Skeletal muscle satellite cell (primary cell): ENCODE data around the gene OXA1L.
"Not testable (repeated sequence)": the region's sequence is repeated elsewhere in the genome, so short reads cannot be mapped to it uniquely, and the experiment has no call there.

Experiments used
- H3K27me3 ChIP-seq: 2 replicates; pipeline ENCODE4 v1.7.0; 2013; ENCODE audit warnings: low read length; ENCODE audit not compliant: control insufficient read depth, insufficient read depth
- H3K36me3 ChIP-seq: 2 replicates; pipeline ENCODE4 v1.7.0; 2013; ENCODE audit warnings: mild to moderate bottlenecking, control low read depth, low read length; ENCODE audit not compliant: insufficient read depth
- H3K4me1 ChIP-seq: 2 replicates; pipeline ENCODE4 v1.7.0; 2013; ENCODE audit warnings: low read length; ENCODE audit not compliant: control insufficient read depth, insufficient read depth
- H3K4me2 ChIP-seq: 2 replicates; pipeline ENCODE4 v1.7.0; 2013; ENCODE audit warnings: mild to moderate bottlenecking, low read length
- H3K4me3 ChIP-seq: 2 replicates; pipeline ENCODE4 v1.7.0; 2013; ENCODE audit warnings: low read length
- H3K9ac ChIP-seq: 2 replicates; pipeline ENCODE4 v1.7.0; 2013; ENCODE audit warnings: mild to moderate bottlenecking, low read depth, low read length, moderate library complexity
- H3K9me3 ChIP-seq: replicated peaks from 2 replicates; pipeline ENCODE4 v1.7.0; 2013; ENCODE audit warnings: mild to moderate bottlenecking, control low read depth, low read length

Gene OXA1L

DNA sequence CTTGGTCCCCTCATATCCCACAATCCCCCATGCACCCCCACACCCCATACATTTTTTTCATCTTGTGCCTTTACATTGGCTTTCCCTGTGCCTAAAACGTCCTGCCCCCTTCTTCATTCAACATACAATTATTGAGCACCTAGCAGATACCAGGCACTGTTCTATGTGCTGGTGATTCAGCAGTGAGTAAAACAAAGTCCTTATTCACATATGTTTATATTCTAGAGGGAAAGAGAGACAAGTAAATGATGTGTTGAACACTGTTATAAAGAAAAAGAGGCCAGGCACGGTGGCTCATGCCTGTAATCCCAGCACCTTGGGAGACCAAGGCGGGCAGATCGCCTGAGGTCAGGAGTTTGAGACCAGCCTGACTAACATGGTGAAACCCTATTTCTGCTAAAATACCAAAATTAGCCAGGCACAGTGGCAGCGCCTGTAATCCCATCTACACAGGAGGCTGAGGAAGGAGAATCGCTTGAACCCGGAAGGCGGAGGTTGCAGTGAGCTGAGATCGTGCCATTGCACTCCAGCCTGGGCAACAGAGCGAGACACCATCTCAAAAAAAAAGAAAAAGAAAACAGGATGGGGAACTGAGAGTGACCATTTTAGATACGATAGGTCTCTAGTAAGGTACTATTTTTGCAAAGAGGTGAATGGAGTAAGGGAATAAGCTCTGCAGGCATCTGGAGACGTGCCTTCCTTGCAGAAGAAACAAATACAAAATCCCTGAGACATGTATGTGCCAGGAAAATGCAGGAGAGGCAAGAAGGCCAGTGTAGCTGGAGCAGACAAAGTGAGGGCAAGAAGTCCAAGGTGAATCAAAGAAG is 36.6 kb downstream of the OXA1L start:
- Histone ChIP-seq H3K9me3 (no peaks in the 10 kb centered on the region), H3K4me2 (no peak overlapping the region), H3K27me3 (peaks cover 19% of the 10 kb centered on the region), H3K36me3 (no peaks in the 10 kb centered on the region), H3K9ac (no peak overlapping the region), H3K4me3 (no peak overlapping the region), H3K4me1 (no peaks in the 10 kb centered on the region)

- H3K9ac ChIP-seq: no peak overlapping the region
- no peaks in the 10 kb centered on the region for H3K9me3 ChIP-seq
- H3K4me3 ChIP-seq: no peak overlapping the region
- no peaks in the 10 kb centered on the region for H3K36me3 ChIP-seq
- H3K4me1 ChIP-seq: no peaks in the 10 kb centered on the region
- H3K4me2 ChIP-seq: no peak overlapping the region
- H3K27me3 ChIP-seq: peaks cover 13% of the 10 kb centered on the region
These were observed 37.1 kb downstream of the OXA1L start for GRCh38 chr14:22803687-22803974.

- not testable (repeated sequence) for H3K36me3 ChIP-seq, H3K4me1 ChIP-seq
These were observed 38.7 kb downstream of the OXA1L start for GRCh38 chr14:22805235-22805634.

DNA sequence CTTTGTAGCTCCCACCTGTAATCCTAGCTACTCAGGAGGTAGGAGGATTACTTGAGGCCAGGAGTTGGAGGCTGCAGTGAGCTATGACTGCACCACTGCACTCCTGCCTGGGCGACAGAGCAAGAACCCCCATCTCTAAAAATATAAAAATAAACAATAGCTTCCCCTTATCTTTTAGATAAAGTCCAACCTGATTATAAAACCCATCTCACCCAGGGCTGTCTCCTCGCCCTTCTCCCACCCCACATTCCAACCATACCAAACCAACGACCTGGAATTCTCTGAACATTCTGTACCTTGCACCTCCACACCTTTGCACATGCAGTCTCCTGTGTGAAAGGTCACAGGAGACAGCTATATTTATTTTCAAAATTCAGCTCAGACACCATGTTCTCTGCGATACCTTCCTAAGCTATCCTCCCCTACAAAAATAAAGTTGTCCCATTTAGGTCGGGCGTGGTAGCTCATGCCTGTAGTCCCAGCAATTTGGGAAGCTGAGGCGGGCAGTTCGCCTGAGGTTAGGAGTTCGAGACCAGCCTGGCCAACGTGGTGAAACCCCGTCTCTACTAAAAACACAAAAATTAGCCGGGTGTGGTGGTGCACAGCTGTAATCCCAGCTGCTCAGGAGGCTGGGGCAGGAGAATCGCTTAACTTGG is 41.1 kb downstream of the OXA1L start:
- H3K4me2 ChIP-seq: no peak overlapping the region
- H3K4me3 ChIP-seq: no peak overlapping the region

More at GRCh38 chr14:22805235-22805634, 38.7 kb downstream of the OXA1L start:
- not testable (repeated sequence) for H3K4me2 ChIP-seq, H3K9ac ChIP-seq, H3K27me3 ChIP-seq, H3K9me3 ChIP-seq, H3K4me3 ChIP-seq

DNA sequence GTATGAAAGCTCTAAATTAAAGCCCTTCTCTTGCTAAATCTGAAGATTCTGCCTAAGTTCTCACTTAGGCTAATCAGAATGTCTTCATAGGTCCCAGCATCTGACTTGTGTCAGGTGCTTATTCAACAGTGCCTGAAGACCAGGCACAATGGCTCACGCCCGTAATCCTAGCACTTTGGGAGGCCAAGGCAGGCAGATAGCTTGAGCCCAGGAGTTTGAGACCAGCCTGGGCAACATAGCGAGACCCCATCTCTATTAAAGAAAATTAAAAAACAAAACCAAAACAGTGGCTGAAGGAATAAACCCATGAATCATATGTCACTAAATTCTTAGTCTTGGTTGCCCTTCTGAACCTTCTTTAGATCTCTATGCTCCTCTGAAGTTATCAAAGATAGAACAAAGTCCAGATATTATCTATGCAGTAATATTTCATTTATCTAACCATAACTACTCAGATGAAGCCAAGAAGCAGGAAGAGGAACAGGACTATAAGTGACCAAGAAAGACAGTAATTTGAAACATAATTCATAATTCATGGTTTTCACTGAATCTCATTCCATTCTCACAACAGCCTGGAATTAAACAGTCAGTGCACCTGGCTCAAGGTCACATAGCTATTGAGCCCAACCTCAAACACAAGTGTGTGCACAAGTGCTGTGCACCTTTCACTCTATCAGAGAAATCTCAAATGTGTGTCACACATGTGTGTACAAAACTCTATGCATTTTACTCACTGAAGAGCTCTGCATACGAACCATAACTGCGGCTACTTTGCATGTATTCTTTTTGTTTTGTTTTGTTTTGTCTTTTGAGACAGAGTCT is 42.1 kb downstream of the OXA1L start:
- H3K4me2 ChIP-seq: no peak overlapping the region
- no peak overlapping the region for H3K4me3 ChIP-seq
- no peaks in the 10 kb centered on the region for H3K9me3 ChIP-seq
- H3K4me1 ChIP-seq: no peaks in the 10 kb centered on the region
- no peaks in the 10 kb centered on the region for H3K36me3 ChIP-seq
- no peak overlapping the region for H3K9ac ChIP-seq
- H3K27me3 ChIP-seq: peaks cover 1% of the 10 kb centered on the region

More for the DNA sequence above, 41.1 kb downstream of the OXA1L start:
- Histone ChIP-seq H3K9me3 (no peaks in the 10 kb centered on the region), H3K4me1 (no peaks in the 10 kb centered on the region), H3K27me3 (peaks cover 4% of the 10 kb centered on the region), H3K36me3 (no peaks in the 10 kb centered on the region), H3K9ac (no peak overlapping the region)

GRCh38 chr14:22811722-22812121 is 45.2 kb downstream of the OXA1L start:
- no peak overlapping the region for H3K4me2 ChIP-seq
- H3K27me3 ChIP-seq: no peaks in the 10 kb centered on the region
- peaks cover 8% of the 10 kb centered on the region for H3K4me1 ChIP-seq
- H3K9me3 ChIP-seq: no peaks in the 10 kb centered on the region
- no peak overlapping the region for H3K9ac ChIP-seq
- H3K4me3 ChIP-seq: no peak overlapping the region
- no peaks in the 10 kb centered on the region for H3K36me3 ChIP-seq

GRCh38 chr14:22812744-22813143 is 46.3 kb downstream of the OXA1L start:
- Histone ChIP-seq H3K4me2 (no peak overlapping the region), H3K36me3 (no peaks in the 10 kb centered on the region), H3K4me1 (peaks cover 8% of the 10 kb centered on the region), H3K4me3 (no peak overlapping the region), H3K27me3 (no peaks in the 10 kb centered on the region), H3K9ac (no peak overlapping the region), H3K9me3 (no peaks in the 10 kb centered on the region)

DNA sequence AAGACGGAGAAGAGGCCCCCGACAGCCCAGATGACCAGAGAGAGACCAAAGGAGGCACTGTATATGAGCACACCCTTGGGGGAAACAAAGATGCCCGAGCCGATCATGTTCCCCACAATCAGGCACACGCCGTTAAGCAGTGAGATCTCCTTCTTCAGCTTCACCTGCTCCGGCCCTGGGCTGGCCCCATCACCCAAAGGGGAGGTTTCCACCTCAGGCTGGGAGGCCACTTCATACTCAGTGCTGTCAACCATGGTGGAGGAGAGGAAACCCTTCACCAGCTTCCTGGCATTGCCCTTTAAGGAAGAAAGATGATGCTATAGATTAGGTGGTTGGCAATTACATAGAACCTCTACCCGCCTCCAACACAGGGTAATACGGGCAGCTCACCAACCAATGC is 46.7 kb downstream of the OXA1L start:
- H3K4me1 ChIP-seq: peaks cover 8% of the 10 kb centered on the region
- H3K27me3 ChIP-seq: no peaks in the 10 kb centered on the region
- no peak overlapping the region for H3K9ac ChIP-seq
- no peaks in the 10 kb centered on the region for H3K9me3 ChIP-seq
- H3K4me3 ChIP-seq: no peak overlapping the region
- no peak overlapping the region for H3K4me2 ChIP-seq
- H3K36me3 ChIP-seq: no peaks in the 10 kb centered on the region

DNA sequence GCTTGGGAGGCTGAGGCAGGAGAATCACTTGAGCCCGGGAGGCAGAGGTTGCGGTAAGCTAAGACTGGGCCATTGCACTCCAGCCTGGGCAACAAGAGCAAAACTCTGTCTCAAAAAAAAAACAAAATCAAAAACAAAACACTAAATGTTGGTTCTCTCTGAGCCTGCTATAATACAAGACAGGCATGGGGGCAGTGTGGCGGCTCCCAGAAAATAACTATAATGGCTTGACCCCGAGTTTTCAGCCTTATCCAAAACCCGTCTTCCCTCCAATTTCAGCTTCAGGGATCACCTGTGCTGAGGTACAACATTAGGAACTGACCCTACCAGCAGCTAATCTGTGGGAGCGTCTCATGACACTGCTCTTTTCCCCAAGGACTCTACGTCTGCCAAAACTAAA is 47.9 kb downstream of the OXA1L start:
- Histone ChIP-seq H3K36me3 (no peaks in the 10 kb centered on the region), H3K27me3 (no peaks in the 10 kb centered on the region), H3K4me1 (peaks cover 13% of the 10 kb centered on the region), H3K9me3 (no peaks in the 10 kb centered on the region), H3K9ac (no peak overlapping the region), H3K4me2 (no peak overlapping the region), H3K4me3 (no peak overlapping the region)

DNA sequence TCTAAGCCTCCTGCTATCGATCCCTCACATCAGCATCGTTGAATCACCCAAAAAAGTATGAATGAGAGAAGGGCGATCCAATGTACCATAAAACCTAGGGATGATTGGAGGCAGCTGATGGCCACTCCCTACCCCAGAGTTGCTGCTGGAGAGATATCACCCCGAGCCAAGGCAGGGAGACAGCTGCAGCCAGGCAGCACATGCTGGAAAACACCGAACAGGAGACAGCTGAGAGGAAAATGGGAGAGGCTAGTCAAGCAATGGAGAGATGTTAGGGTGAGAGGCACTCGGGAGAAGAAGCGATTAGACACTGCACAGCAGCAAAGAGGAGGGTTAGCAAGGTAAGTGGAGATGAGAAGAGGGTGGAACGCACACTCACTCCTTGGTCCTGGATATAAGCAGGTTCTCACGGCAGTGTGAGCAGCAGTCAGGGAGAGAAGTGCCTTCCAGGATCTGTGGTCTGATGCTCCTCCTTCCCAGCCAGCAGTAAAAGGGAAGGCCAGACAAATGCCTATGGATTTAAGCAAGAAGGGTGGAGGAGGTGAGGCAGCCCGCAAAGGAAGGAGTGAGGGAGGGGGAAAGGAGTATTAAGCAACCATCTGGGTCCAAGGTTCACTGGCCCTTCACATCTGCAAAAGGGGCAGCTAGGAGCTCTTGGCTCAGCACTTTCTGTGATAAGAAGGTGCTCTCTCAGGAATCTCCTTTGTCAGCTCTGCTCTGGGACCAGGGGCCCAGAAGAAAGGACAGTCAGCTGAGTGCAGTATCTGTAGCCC is 48.6 kb downstream of the OXA1L start, which contains the start of gene SLC7A7:
Gene SLC7A7 (minus strand): TSS at position 495 of the 773 bp plus-strand sequence. CDS start 2,037 bp downstream, outside the sequence.
- Histone ChIP-seq H3K4me1 (peaks cover 19% of the 10 kb centered on the region), H3K4me2 (peak within 1 kb of the TSS; percentile 71), H3K9me3 (no peaks in the 10 kb centered on the region), H3K27me3 (no peaks in the 10 kb centered on the region), H3K9ac (no peak within 1 kb of the TSS), H3K36me3 (no peaks in the 10 kb centered on the region), H3K4me3 (peak within 1 kb of the TSS; percentile 47)
